OCI-LY3 (cell line): ENCODE measurements around the gene SPI1.

Experiments
- H2AFZ ChIP-seq: fragments of 200-600, 300-600 bp; shearing (Covaris generic); 2 replicates; pipeline ENCODE4 v1.6.0; 2014; ENCODE audit warnings: antibody characterized with exemption, low read depth, low read length
- H3K27ac ChIP-seq: fragments of 200-600, 300-600 bp; sonication (generic); 2 replicates; pipeline ENCODE4 v1.5.1; 2014; ENCODE audit warnings: mild to moderate bottlenecking, low read length, moderate library complexity, mixed read lengths
- H3K27me3 ChIP-seq: fragments of 200-600, 300-600 bp; sonication (generic); 2 replicates; pipeline ENCODE4 v1.6.1; 2014; ENCODE audit warnings: low read depth, low read length, mixed read lengths
- H3K36me3 ChIP-seq: fragments of 200-600, 300-600 bp; sonication (generic); replicated peaks from 2 replicates; pipeline ENCODE3; 2014; ENCODE audit warnings: low read depth, low read length, mixed read lengths
- H3K4me1 ChIP-seq: fragments of 300-600, 200-600 bp; sonication (generic); 2 replicates; pipeline ENCODE4 v1.6.1; 2014; ENCODE audit warnings: low read length, mixed read lengths
- H3K4me2 ChIP-seq: fragments of 200-600, 300-600 bp; sonication (generic); 2 replicates; pipeline ENCODE4 v1.6.1; 2014; ENCODE audit warnings: low read length, mixed read lengths
- H3K4me3 ChIP-seq: fragments of 300-600, 200-600 bp; sonication (generic); 2 replicates; pipeline ENCODE4 v1.5.1; 2014; ENCODE audit warnings: antibody characterized with exemption, mild to moderate bottlenecking, low read length, moderate library complexity
- H3K79me2 ChIP-seq: fragments of 300-600, 200-600 bp; shearing (Covaris generic); 2 replicates; pipeline ENCODE4 v1.6.1; 2014; ENCODE audit warnings: mild to moderate bottlenecking, low read length, mixed read lengths
- H3K9ac ChIP-seq: fragments of 300-600, 200-600 bp; shearing (Covaris generic); 2 replicates; pipeline ENCODE4 v1.6.0; 2014; ENCODE audit warnings: mild to moderate bottlenecking, low read length, moderate library complexity
- H3K9me3 ChIP-seq: fragments of 200-600, 300-600 bp; shearing (Covaris generic); 2 replicates; pipeline ENCODE4 v1.6.1; 2014; ENCODE audit warnings: low read length, mixed read lengths; ENCODE audit not compliant: insufficient read depth
- H4K20me1 ChIP-seq: fragments of 200-600, 300-600 bp; sonication (generic); 2 replicates; pipeline ENCODE4 v1.6.1; 2016; ENCODE audit warnings: low read length, mixed read lengths; ENCODE audit not compliant: insufficient read depth
- EZH2phosphoT487 ChIP-seq: fragments of 200-600 bp; shearing (Covaris generic); IDR thresholded peaks from 2 replicates; pipeline ENCODE4 v1.6.1; 2018; ENCODE audit warnings: antibody characterized with exemption, mixed run types, low read depth
- TF ChIP-seq, protein P1 (sequence below): fragments of 200-600, 300-600 bp; sonication (generic); IDR thresholded peaks from 2 replicates; pipeline ENCODE4 v1.5.1; 2014; ENCODE audit warnings: antibody characterized with exemption, low read length, low read depth

Gene SPI1

DNA sequence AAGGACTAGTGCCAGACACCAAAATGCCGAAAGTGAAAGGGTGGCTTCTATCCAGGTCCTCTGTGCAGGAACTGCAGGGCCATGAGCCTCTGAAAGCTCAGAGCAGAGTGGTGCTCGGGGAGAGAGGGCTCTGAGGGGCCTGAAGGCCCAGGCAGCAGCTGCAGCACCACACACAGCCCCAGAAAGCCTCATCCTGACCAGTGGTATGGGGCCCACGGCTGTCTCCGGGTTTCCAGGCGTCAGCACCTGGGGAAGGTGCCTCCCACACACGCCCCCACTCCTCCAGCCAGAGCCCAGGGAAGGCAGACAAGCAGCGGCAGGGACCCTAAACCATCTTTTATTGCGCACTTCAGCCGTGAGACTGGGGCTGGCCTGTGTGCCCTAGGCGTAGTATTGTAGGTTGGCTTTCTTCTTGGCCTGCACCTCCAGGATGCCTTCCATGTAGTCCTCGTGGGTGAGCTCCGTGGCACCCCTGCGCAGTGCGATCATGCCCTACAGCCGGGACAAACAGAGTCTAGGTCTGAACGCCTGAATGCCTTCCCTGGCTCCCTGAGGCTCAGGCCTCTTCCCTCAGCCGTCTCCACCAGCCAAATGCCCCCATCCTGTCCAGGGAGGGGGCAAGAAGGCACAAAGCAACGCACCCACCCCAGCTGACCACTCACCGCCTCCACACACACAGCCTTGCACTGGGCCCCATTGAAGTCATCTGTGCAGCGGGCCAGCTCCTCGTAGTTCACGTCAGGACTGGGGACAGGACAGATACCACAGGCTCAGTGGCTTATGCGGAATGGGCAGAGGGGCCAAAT is 40.3 kb upstream of the SPI1 start:
- Histone ChIP-seq H3K79me2 (0 out of 2 replicates have a peak, but pooled peaks cover under 1% of the 10 kb centered on the region), H3K27me3 (no peaks in the 10 kb centered on the region), H3K9me3 (no peaks in the 10 kb centered on the region), H4K20me1 (no peaks in the 10 kb centered on the region), H2AFZ (no peak overlapping the region), H3K36me3 (peaks cover 52% of the 10 kb centered on the region), H3K4me1 (no peaks in the 10 kb centered on the region), H3K4me3 (no peak overlapping the region), H3K27ac (no peak overlapping the region), H3K9ac (no peak overlapping the region), H3K4me2 (no peak overlapping the region)
- TF ChIP-seq, protein P1, sequence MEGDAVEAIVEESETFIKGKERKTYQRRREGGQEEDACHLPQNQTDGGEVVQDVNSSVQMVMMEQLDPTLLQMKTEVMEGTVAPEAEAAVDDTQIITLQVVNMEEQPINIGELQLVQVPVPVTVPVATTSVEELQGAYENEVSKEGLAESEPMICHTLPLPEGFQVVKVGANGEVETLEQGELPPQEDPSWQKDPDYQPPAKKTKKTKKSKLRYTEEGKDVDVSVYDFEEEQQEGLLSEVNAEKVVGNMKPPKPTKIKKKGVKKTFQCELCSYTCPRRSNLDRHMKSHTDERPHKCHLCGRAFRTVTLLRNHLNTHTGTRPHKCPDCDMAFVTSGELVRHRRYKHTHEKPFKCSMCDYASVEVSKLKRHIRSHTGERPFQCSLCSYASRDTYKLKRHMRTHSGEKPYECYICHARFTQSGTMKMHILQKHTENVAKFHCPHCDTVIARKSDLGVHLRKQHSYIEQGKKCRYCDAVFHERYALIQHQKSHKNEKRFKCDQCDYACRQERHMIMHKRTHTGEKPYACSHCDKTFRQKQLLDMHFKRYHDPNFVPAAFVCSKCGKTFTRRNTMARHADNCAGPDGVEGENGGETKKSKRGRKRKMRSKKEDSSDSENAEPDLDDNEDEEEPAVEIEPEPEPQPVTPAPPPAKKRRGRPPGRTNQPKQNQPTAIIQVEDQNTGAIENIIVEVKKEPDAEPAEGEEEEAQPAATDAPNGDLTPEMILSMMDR, result no peak
- no peak for TF ChIP-seq EZH2phosphoT487

GRCh38 chr11:47417712-47418111 is 39.4 kb upstream of the SPI1 start:
- no peaks in the 10 kb centered on the region for H3K79me2 ChIP-seq
- H2AFZ ChIP-seq, result no peak overlapping the region
- H3K27ac ChIP-seq, result no peak overlapping the region
- no peaks in the 10 kb centered on the region for H3K4me1 ChIP-seq
- H3K27me3 ChIP-seq, result no peaks in the 10 kb centered on the region
- H3K4me2 ChIP-seq, result no peak overlapping the region
- peaks cover 45% of the 10 kb centered on the region for H3K36me3 ChIP-seq
- H3K9me3 ChIP-seq, result no peaks in the 10 kb centered on the region
- TF ChIP-seq, protein P1, result no peak
- TF ChIP-seq EZH2phosphoT487, result no peak
- H3K9ac ChIP-seq, result no peak overlapping the region
- H3K4me3 ChIP-seq, result no peak overlapping the region
- no peaks in the 10 kb centered on the region for H4K20me1 ChIP-seq

DNA sequence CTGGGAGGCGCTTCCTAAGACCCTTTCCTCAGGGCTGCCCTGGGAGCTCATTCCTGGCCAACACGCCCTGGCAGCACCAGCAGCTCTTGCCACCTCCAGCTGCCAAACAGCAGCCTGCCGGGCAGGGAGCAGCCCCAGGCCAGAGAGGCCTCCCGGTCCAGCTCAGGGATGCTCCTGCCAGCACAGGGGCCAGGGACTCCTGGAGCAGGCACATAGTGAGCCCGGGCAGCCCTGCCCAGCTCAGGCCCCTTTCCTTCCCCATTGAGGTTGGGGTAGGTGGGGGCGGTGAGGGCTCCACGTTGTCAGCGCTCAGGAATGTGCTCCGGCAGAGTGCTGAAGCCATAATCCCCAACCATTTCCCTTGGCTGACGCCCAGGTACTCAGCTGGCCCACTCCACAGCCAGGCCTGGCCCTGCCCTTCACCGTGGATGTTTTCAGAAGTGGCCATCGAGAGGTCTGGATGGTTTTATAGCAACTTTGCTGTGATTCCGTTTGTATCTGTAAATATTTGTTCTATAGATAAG is 37.7 kb upstream of the SPI1 start:
- H3K79me2 ChIP-seq, result no peaks in the 10 kb centered on the region
- no peaks in the 10 kb centered on the region for H4K20me1 ChIP-seq
- no peak overlapping the region for H3K9ac ChIP-seq
- H2AFZ ChIP-seq, result no peak overlapping the region
- H3K36me3 ChIP-seq, result peaks cover 35% of the 10 kb centered on the region
- no peak overlapping the region for H3K4me3 ChIP-seq
- H3K4me2 ChIP-seq, result no peak overlapping the region
- H3K4me1 ChIP-seq, result no peaks in the 10 kb centered on the region
- H3K27ac ChIP-seq, result no peak overlapping the region
- no peaks in the 10 kb centered on the region for H3K27me3 ChIP-seq
- no peaks in the 10 kb centered on the region for H3K9me3 ChIP-seq
- TF ChIP-seq, protein P1, result no peak
- TF ChIP-seq EZH2phosphoT487, result no peak

DNA sequence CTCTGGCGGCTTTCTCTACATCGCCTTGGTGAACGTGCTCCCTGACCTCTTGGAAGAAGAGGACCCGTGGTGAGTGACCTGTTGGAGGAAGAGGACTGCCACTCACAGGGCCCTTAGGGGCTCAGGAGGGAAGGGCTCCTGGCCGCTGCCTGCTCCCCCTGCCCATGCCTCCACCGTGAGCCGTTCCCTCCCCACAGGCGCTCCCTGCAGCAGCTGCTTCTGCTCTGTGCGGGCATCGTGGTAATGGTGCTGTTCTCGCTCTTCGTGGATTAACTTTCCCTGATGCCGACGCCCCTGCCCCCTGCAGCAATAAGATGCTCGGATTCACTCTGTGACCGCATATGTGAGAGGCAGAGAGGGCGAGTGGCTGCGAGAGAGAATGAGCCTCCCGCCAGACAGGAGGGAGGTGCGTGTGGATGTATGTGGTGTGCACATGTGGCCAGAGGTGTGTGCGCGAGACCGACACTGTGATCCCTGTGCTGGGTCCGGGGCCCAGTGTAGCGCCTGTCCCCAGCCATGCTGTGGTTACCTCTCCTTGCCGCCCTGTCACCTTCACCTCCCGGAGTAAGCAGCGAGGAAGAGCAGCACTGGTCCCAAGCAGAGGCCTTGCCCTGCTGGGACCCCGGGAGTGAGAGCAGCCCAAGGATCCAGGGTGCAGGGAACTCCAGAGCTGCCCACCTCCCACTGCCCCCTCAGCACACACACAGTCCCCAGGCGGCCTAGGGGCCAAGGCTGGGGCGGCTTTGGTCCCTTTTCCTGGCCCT is 36.9 kb upstream of the SPI1 start:
- Histone ChIP-seq H3K79me2 (no peaks in the 10 kb centered on the region), H4K20me1 (no peaks in the 10 kb centered on the region), H3K4me1 (no peaks in the 10 kb centered on the region), H3K4me2 (no peak overlapping the region), H3K27ac (no peak overlapping the region), H3K27me3 (no peaks in the 10 kb centered on the region), H2AFZ (no peak overlapping the region), H3K36me3 (peaks cover 31% of the 10 kb centered on the region), H3K9ac (no peak overlapping the region), H3K9me3 (no peaks in the 10 kb centered on the region), H3K4me3 (no peak overlapping the region)
- TF ChIP-seq, protein P1, result no peak
- no peak for TF ChIP-seq EZH2phosphoT487
